A549 (cell line): ENCODE data around the gene PML. TPM values are rescaled to one million over a fixed set of nuclear protein-coding genes. Genes with fewer than 3 reads are reported as not detected.
A peak's percentile ranks its signal among the peaks of the same experiment; 100 is the strongest.

ENCODE experiments used
- ATAC-seq, 2 experiments: fragments of 200-7000 bp in 1 of 2; fragments of >200 bp in 1 of 2; cut with Nextera tagmentation in 1 of 2; cut with Tn5 transposase in 1 of 2; 3 replicates each; pipeline versions ENCODE4 v1.8.0 to v1.9.1; 2018 to 2020; ENCODE audit warnings: mild to moderate bottlenecking in 1 of 2, moderate library complexity in 1 of 2
- CTCF ChIA-PET: fragments of 300-600 bp; sonication (Branson Sonifier 250); formaldehyde crosslinking; extraction: SDS; loops from one replicate; lab custom pipeline; 2021; ENCODE audit warnings: antibody characterized with exemption, inconsistent platforms; lab: Yijun Ruan, JAX
- POLR2A ChIA-PET: fragments of 350-600 bp; formaldehyde crosslinking; extraction: SDS; loops from one replicate; lab custom pipeline; 2021; ENCODE audit warnings: antibody characterized with exemption, inconsistent platforms; lab: Yijun Ruan, JAX
- DNase-seq, 2 experiments: peaks; one replicate each; pipeline versions ENCODE4 v3.0.0 to v3.0.0-alpha.2; 2011 to 2016; ENCODE audit warnings: low read depth in 1 of 2, low spot score in 1 of 2
- FAIRE-seq: peaks from 2 replicates; lab custom pipeline; 2011; peaks lifted over from hg19 to GRCh38; lab: Jason Lieb, UNC
- H3K27ac ChIP-seq, 2 experiments: fragments of >200 bp; sonication (Bioruptor Twin); formaldehyde crosslinking; 3 replicates each; pipeline ENCODE4 v1.5.1; 2016 to 2017
- H3K4me1 ChIP-seq: fragments of >200 bp; sonication (Bioruptor Twin); formaldehyde crosslinking; 3 replicates; pipeline ENCODE4 v1.6.1; 2016
- H3K4me2 ChIP-seq: fragments of >200 bp; sonication (Bioruptor Twin); formaldehyde crosslinking; 3 replicates; pipeline ENCODE4 v1.6.1; 2016
- H3K4me3 ChIP-seq: fragments of >200 bp; sonication (Bioruptor Twin); formaldehyde crosslinking; 3 replicates; pipeline ENCODE4 v1.5.1; 2016
- H3K9me3 ChIP-seq: fragments of >200 bp; sonication (Bioruptor Twin); formaldehyde crosslinking; 3 replicates; pipeline ENCODE4 v1.6.1; 2016
- BCL3 ChIP-seq: fragments of >200 bp; sonication (Bioruptor Twin); formaldehyde crosslinking; IDR thresholded peaks from 3 replicates; pipeline ENCODE4 v1.6.1; 2016
- CHD2 ChIP-seq: fragments of 150-350 bp; IDR thresholded peaks from 2 replicates; pipeline ENCODE4 v1.6.1; 2014; ENCODE audit warnings: low read length; ENCODE audit not compliant: partially characterized antibody
- FOXS1 ChIP-seq: fragments of 250-450 bp; sonication (Bioruptor Pico); IDR thresholded peaks from 2 replicates; pipeline ENCODE4 v1.5.0; 2020; ENCODE audit warnings: mild to moderate bottlenecking, moderate library complexity
- HES2 ChIP-seq: fragments of >200 bp; sonication (Bioruptor Twin); formaldehyde crosslinking; IDR thresholded peaks from 2 replicates; pipeline ENCODE4 v1.6.1; 2016
- HEYL ChIP-seq: fragments of 250-450 bp; sonication (Bioruptor Pico); IDR thresholded peaks from 2 replicates; pipeline ENCODE4 v1.8.0; 2021; ENCODE audit warnings: mild to moderate bottlenecking, moderate library complexity
- HMGXB4 ChIP-seq: fragments of 250-450 bp; sonication (Bioruptor Pico); IDR thresholded peaks from 2 replicates; pipeline ENCODE4 v1.5.0; 2021; ENCODE audit warnings: mild to moderate bottlenecking, moderate library complexity, borderline replicate concordance
- HOXB13 ChIP-seq: fragments of 250-450 bp; sonication (Bioruptor Pico); IDR thresholded peaks from 2 replicates; pipeline ENCODE4 v1.5.0; 2020; ENCODE audit warnings: low read depth, mild to moderate bottlenecking, moderate library complexity
- HOXB5 ChIP-seq: fragments of 250-450 bp; sonication (Bioruptor Pico); IDR thresholded peaks from 2 replicates; pipeline ENCODE4 v1.5.0; 2020; ENCODE audit warnings: mild to moderate bottlenecking, moderate library complexity
- KDM5A ChIP-seq: fragments of 200-600 bp; sonication (generic); IDR thresholded peaks from 2 replicates; pipeline ENCODE4 v1.6.1; 2016; ENCODE audit warnings: antibody characterized with exemption, mild to moderate bottlenecking
- NFE2L2 ChIP-seq: fragments of 150-350 bp; conservative IDR thresholded peaks from 2 replicates; pipeline ENCODE4 v1.6.1; 2014; ENCODE audit warnings: low read length
- NR3C1 ChIP-seq: fragments of >200 bp; sonication (Bioruptor Twin); formaldehyde crosslinking; IDR thresholded peaks from 3 replicates; pipeline ENCODE4 v1.6.1; 2017
- PBX3 ChIP-seq: IDR thresholded peaks from 2 replicates; pipeline ENCODE4 v1.6.1; 2012
- POLR2AphosphoS2 ChIP-seq: conservative IDR thresholded peaks from 2 replicates; pipeline ENCODE4 v1.6.1; 2012; ENCODE audit warnings: low read length, improper control_type of control experiment, inconsistent platforms
- RCOR1 ChIP-seq: fragments of 150-350 bp; IDR thresholded peaks from 2 replicates; pipeline ENCODE4 v1.6.1; 2014; ENCODE audit warnings: antibody characterized with exemption, low read length, low read depth
- SMC3 ChIP-seq: fragments of >200 bp; sonication (Bioruptor Twin); formaldehyde crosslinking; IDR thresholded peaks from 3 replicates; pipeline ENCODE4 v1.6.1; 2018; ENCODE audit warnings: inconsistent platforms
- ZNF302 ChIP-seq: fragments of 250-450 bp; sonication (Bioruptor Pico); IDR thresholded peaks from 2 replicates; pipeline ENCODE4 v1.9.0; 2021; ENCODE audit warnings: inconsistent platforms, mild to moderate bottlenecking, moderate library complexity
- ZSCAN20 ChIP-seq: fragments of 250-450 bp; sonication (Bioruptor Pico); IDR thresholded peaks from 2 replicates; pipeline ENCODE4 v1.8.0; 2022; ENCODE audit warnings: mild to moderate bottlenecking, moderate library complexity
- WGBS: methylation state at CpG from one replicate; pipeline ENCODE4 v1.1.6; 2017; ENCODE audit errors: missing lambda C conversion rate; 5-methylcytosine and 5-hydroxymethylcytosine counted together
- polyA plus RNA-seq, 4 experiments: library from polyadenylated mRNA; depleted of rRNA in 3 of 4; stranded (reverse); fragments of >200 nt; fragmentation: RNase III in 1 of 4; extraction: RNeasy Plus Mini Kit Qiagen cat#74134 plus additional on column Dnase treatment in 1 of 4; gene quantifications; 2 replicates in 3 of 4; 3 replicates in 1 of 4; pipeline ENCODE4 v1.2.3, GENCODE V29; 2011 to 2017

Gene PML
- polyA plus RNA-seq, 2 of the 4 experiments (the other 2 are of a cell fraction), result 2.1 to 8.5 TPM

- no peak for TF ChIP-seq PBX3
- no peak for TF ChIP-seq NR3C1
- no peak for TF ChIP-seq POLR2AphosphoS2
- TF ChIP-seq HMGXB4, result no peak
- TF ChIP-seq ZNF302 (CRISPR knock-in tag), result no peak
- no peak for TF ChIP-seq HEYL (CRISPR knock-in tag)
- no peak for TF ChIP-seq HES2
- no peak for TF ChIP-seq HOXB13 (CRISPR knock-in tag)
Observed at GRCh38 chr15:73993211-73993994, 1.1 kb upstream of the PML start (continued).

- ChIA-PET CTCF (interaction anchor here (1.4 to 5.5 kb wide), 4 partner anchors 21 to 59 kb away, joined by 5 to 30 read pairs (median 8); no protein-coding TSS in a partner anchor), POLR2A (no interaction called here)
- no peaks in the 10 kb centered on the region for H3K9me3 ChIP-seq
- FAIRE-seq (no peak), DNase-seq (no peak), ATAC-seq (peak; percentile 6 to 14; a peak in 5 of 6 replicates)
- H3K4me1 ChIP-seq, result peaks cover 8% of the 10 kb centered on the region; the same call in 2 of the 3 replicates
- WGBS, result 7% methylated on average over 16 of the region's 18 CpGs
- TF ChIP-seq RCOR1 (no peak), CHD2 (no peak), SMC3 (no peak), HOXB5 (CRISPR knock-in tag) (no peak), PBX3 (no peak), BCL3 (no peak), ZSCAN20 (CRISPR knock-in tag) (no peak), FOXS1 (CRISPR knock-in tag) (no peak), KDM5A (no peak), NFE2L2 (no peak)
- peak overlapping the region; percentile 87 to 91 for H3K27ac ChIP-seq
- H3K4me3 ChIP-seq, result peak overlapping the region; percentile 98
- H3K4me2 ChIP-seq, result peak overlapping the region; percentile 97
Observed at GRCh38 chr15:73994912-73995622, 551 bp downstream of the PML start.
